A549 (cell line): Measurements from ENCODE around the gene ARHGEF28. TPM values are rescaled to one million over a fixed set of nuclear protein-coding genes. Genes with fewer than 3 reads are reported as not detected.

Experiments used
- ATAC-seq, 2 experiments: fragments of 200-7000 bp in 1 of 2; fragments of >200 bp in 1 of 2; cut with Nextera tagmentation in 1 of 2; cut with Tn5 transposase in 1 of 2; 3 replicates each; pipeline versions ENCODE4 v1.8.0 to v1.9.1; 2018 to 2020; ENCODE audit warnings: mild to moderate bottlenecking in 1 of 2, moderate library complexity in 1 of 2
- CTCF ChIA-PET: fragments of 300-600 bp; sonication (Branson Sonifier 250); formaldehyde crosslinking; extraction: SDS; loops from one replicate; lab custom pipeline; 2021; ENCODE audit warnings: antibody characterized with exemption, inconsistent platforms; lab: Yijun Ruan, JAX
- POLR2A ChIA-PET: fragments of 350-600 bp; formaldehyde crosslinking; extraction: SDS; loops from one replicate; lab custom pipeline; 2021; ENCODE audit warnings: antibody characterized with exemption, inconsistent platforms; lab: Yijun Ruan, JAX
- DNase-seq, 2 experiments: peaks; one replicate each; pipeline versions ENCODE4 v3.0.0 to v3.0.0-alpha.2; 2011 to 2016; ENCODE audit warnings: low read depth in 1 of 2, low spot score in 1 of 2
- FAIRE-seq: peaks from 2 replicates; lab custom pipeline; 2011; peaks lifted over from hg19 to GRCh38; lab: Jason Lieb, UNC
- H3K27ac ChIP-seq, 2 experiments: fragments of >200 bp; sonication (Bioruptor Twin); formaldehyde crosslinking; 3 replicates each; pipeline ENCODE4 v1.5.1; 2016 to 2017
- H3K4me1 ChIP-seq: fragments of >200 bp; sonication (Bioruptor Twin); formaldehyde crosslinking; 3 replicates; pipeline ENCODE4 v1.6.1; 2016
- H3K4me2 ChIP-seq: fragments of >200 bp; sonication (Bioruptor Twin); formaldehyde crosslinking; 3 replicates; pipeline ENCODE4 v1.6.1; 2016
- H3K4me3 ChIP-seq: fragments of >200 bp; sonication (Bioruptor Twin); formaldehyde crosslinking; 3 replicates; pipeline ENCODE4 v1.5.1; 2016
- H3K9me3 ChIP-seq: fragments of >200 bp; sonication (Bioruptor Twin); formaldehyde crosslinking; 3 replicates; pipeline ENCODE4 v1.6.1; 2016
- BHLHE40 ChIP-seq: IDR thresholded peaks from 2 replicates; pipeline ENCODE4 v1.6.1; 2012; ENCODE audit warnings: low read depth, low read length, inconsistent platforms
- CEBPB ChIP-seq, 2 experiments: fragments of >200 bp in 1 of 2; sonication (Bioruptor Twin) in 1 of 2; formaldehyde crosslinking in 1 of 2; IDR thresholded peaks; 2 replicates each; pipeline ENCODE4 v1.6.1; 2012 to 2016
- CHD2 ChIP-seq: fragments of 150-350 bp; IDR thresholded peaks from 2 replicates; pipeline ENCODE4 v1.6.1; 2014; ENCODE audit warnings: low read length; ENCODE audit not compliant: partially characterized antibody
- CTCF ChIP-seq: fragments of >200 bp; sonication (Bioruptor Twin); formaldehyde crosslinking; IDR thresholded peaks from 3 replicates; pipeline ENCODE4 v1.5.1; 2016
- E2F6 ChIP-seq: IDR thresholded peaks from 2 replicates; pipeline ENCODE4 v1.6.1; 2012; ENCODE audit warnings: low read depth, borderline replicate concordance
- EHF ChIP-seq: fragments of 250-450 bp; sonication (Bioruptor Pico); IDR thresholded peaks from 2 replicates; pipeline ENCODE4 v1.5.0; 2020; ENCODE audit warnings: mild to moderate bottlenecking
- ELK1 ChIP-seq: fragments of 150-350 bp; IDR thresholded peaks from 2 replicates; pipeline ENCODE4 v1.6.1; 2014; ENCODE audit warnings: low read depth, mild to moderate bottlenecking, low read length
- FOSL2 ChIP-seq, 2 experiments: fragments of 450-650 bp in 1 of 2; fragments of >200 bp in 1 of 2; sonication (Bioruptor Twin) in 1 of 2; formaldehyde crosslinking; IDR thresholded peaks; 2 replicates each; pipeline versions ENCODE4 v1.5.0 to v1.6.1; 2016 to 2020; ENCODE audit warnings: mild to moderate bottlenecking in 1 of 2, moderate library complexity in 1 of 2
- GATA3 ChIP-seq: IDR thresholded peaks from 2 replicates; pipeline ENCODE4 v1.6.1; 2012; ENCODE audit warnings: borderline replicate concordance
- HES2 ChIP-seq: fragments of >200 bp; sonication (Bioruptor Twin); formaldehyde crosslinking; IDR thresholded peaks from 2 replicates; pipeline ENCODE4 v1.6.1; 2016
- HEYL ChIP-seq: fragments of 250-450 bp; sonication (Bioruptor Pico); IDR thresholded peaks from 2 replicates; pipeline ENCODE4 v1.8.0; 2021; ENCODE audit warnings: mild to moderate bottlenecking, moderate library complexity
- HOXB13 ChIP-seq: fragments of 250-450 bp; sonication (Bioruptor Pico); IDR thresholded peaks from 2 replicates; pipeline ENCODE4 v1.5.0; 2020; ENCODE audit warnings: low read depth, mild to moderate bottlenecking, moderate library complexity
- HOXB5 ChIP-seq: fragments of 250-450 bp; sonication (Bioruptor Pico); IDR thresholded peaks from 2 replicates; pipeline ENCODE4 v1.5.0; 2020; ENCODE audit warnings: mild to moderate bottlenecking, moderate library complexity
- JUNB ChIP-seq: fragments of >200 bp; sonication (Bioruptor Twin); formaldehyde crosslinking; IDR thresholded peaks from 2 replicates; pipeline ENCODE4 v1.6.1; 2016
- KDM1A ChIP-seq: fragments of 200-600 bp; sonication (generic); IDR thresholded peaks from 2 replicates; pipeline ENCODE4 v1.6.1; 2016; ENCODE audit warnings: low read depth, mild to moderate bottlenecking
- KDM5A ChIP-seq: fragments of 200-600 bp; sonication (generic); IDR thresholded peaks from 2 replicates; pipeline ENCODE4 v1.6.1; 2016; ENCODE audit warnings: antibody characterized with exemption, mild to moderate bottlenecking
- MAFK ChIP-seq: fragments of 450-650 bp; IDR thresholded peaks from 2 replicates; pipeline ENCODE4 v1.6.1; 2014; ENCODE audit not compliant: partially characterized antibody
- MAZ ChIP-seq: fragments of 150-350 bp; IDR thresholded peaks from 2 replicates; pipeline ENCODE4 v1.6.1; 2014; ENCODE audit warnings: antibody characterized with exemption, low read depth, low read length, borderline replicate concordance
- PHF8 ChIP-seq: fragments of 200-600 bp; sonication (generic); IDR thresholded peaks from 2 replicates; pipeline ENCODE4 v1.6.1; 2016; ENCODE audit warnings: low read depth, mild to moderate bottlenecking, antibody characterized with exemption, moderate library complexity, borderline replicate concordance
- RAD21 ChIP-seq, 2 experiments: fragments of >200 bp in 1 of 2; sonication (Bioruptor Twin) in 1 of 2; formaldehyde crosslinking in 1 of 2; IDR thresholded peaks in 1 of 2; conservative IDR thresholded peaks in 1 of 2; 2 replicates in 1 of 2; 3 replicates in 1 of 2; pipeline ENCODE4 v1.6.1; 2012 to 2018; ENCODE audit warnings: inconsistent platforms in 1 of 2
- RCOR1 ChIP-seq: fragments of 150-350 bp; IDR thresholded peaks from 2 replicates; pipeline ENCODE4 v1.6.1; 2014; ENCODE audit warnings: antibody characterized with exemption, low read length, low read depth
- RFX5 ChIP-seq: fragments of 450-650 bp; IDR thresholded peaks from 2 replicates; pipeline ENCODE4 v1.7.1; 2014; ENCODE audit warnings: antibody characterized with exemption, mild to moderate bottlenecking, moderate library complexity
- SMC3 ChIP-seq: fragments of >200 bp; sonication (Bioruptor Twin); formaldehyde crosslinking; IDR thresholded peaks from 3 replicates; pipeline ENCODE4 v1.6.1; 2018; ENCODE audit warnings: inconsistent platforms
- SREBF2 ChIP-seq: fragments of 450-650 bp; IDR thresholded peaks from 2 replicates; pipeline ENCODE4 v1.6.1; 2014; ENCODE audit warnings: mild to moderate bottlenecking, moderate library complexity
- TFCP2L1 ChIP-seq: fragments of 250-450 bp; sonication (Bioruptor Pico); IDR thresholded peaks from 2 replicates; pipeline ENCODE4 v1.5.0; 2021; ENCODE audit warnings: mild to moderate bottlenecking
- TP53 ChIP-seq: fragments of 250-450 bp; sonication (Bioruptor Pico); IDR thresholded peaks from 2 replicates; pipeline ENCODE4 v1.5.0; 2021; ENCODE audit warnings: mild to moderate bottlenecking, moderate library complexity
- USF2 ChIP-seq: fragments of 450-650 bp; IDR thresholded peaks from 2 replicates; pipeline ENCODE4 v1.6.1; 2014; ENCODE audit warnings: antibody characterized with exemption
- ZSCAN20 ChIP-seq: fragments of 250-450 bp; sonication (Bioruptor Pico); IDR thresholded peaks from 2 replicates; pipeline ENCODE4 v1.8.0; 2022; ENCODE audit warnings: mild to moderate bottlenecking, moderate library complexity
- WGBS: methylation state at CpG from one replicate; pipeline ENCODE4 v1.1.6; 2017; ENCODE audit errors: missing lambda C conversion rate; 5-methylcytosine and 5-hydroxymethylcytosine counted together
- polyA plus RNA-seq, 4 experiments: library from polyadenylated mRNA; depleted of rRNA in 3 of 4; stranded (reverse); fragments of >200 nt; fragmentation: RNase III in 1 of 4; extraction: RNeasy Plus Mini Kit Qiagen cat#74134 plus additional on column Dnase treatment in 1 of 4; gene quantifications; 2 replicates in 3 of 4; 3 replicates in 1 of 4; pipeline ENCODE4 v1.2.3, GENCODE V29; 2011 to 2017

ARHGEF28 gene
- polyA plus RNA-seq, 2 of the 4 experiments (the other 2 are of a cell fraction), result 17.0 to 22.3 TPM

- CTCF ChIA-PET, result interaction anchor here (1.2 to 1.7 kb wide), 4 partner anchors 9 to 62 kb away, joined by 3 to 6 read pairs (median 4); no protein-coding TSS in a partner anchor
- Histone ChIP-seq H3K4me2 (peak overlapping the region; percentile 39; the same call in 1 of the 3 replicates), H3K9me3 (no peaks in the 10 kb centered on the region), H3K4me3 (no peak overlapping the region), H3K27ac (no peak overlapping the region), H3K4me1 (peaks cover 48% of the 10 kb centered on the region)
- DNase-seq, result no peak
- ATAC-seq, result no peak
- FAIRE-seq, result no peak
- POLR2A ChIA-PET, result no interaction called here
- TF ChIP-seq KDM1A, result no peak
- no peak for TF ChIP-seq E2F6
- no peak for TF ChIP-seq RCOR1
- TF ChIP-seq EHF (CRISPR knock-in tag), result no peak
- TF ChIP-seq TP53 (CRISPR knock-in tag), result no peak
- TF ChIP-seq RAD21 (conservative IDR thresholded peaks at IDR 0.05 in 1 of 2, IDR thresholded peaks at IDR 0.05 in 1 of 2), result no peak
- no peak for TF ChIP-seq JUNB
- TF ChIP-seq TFCP2L1 (CRISPR knock-in tag), result no peak
- TF ChIP-seq ELK1, result no peak
- TF ChIP-seq RFX5, result no peak
- no peak for TF ChIP-seq HOXB5
- no peak for TF ChIP-seq GATA3
- TF ChIP-seq ZSCAN20 (CRISPR knock-in tag), result no peak
- TF ChIP-seq BHLHE40, result no peak
- TF ChIP-seq USF2, result no peak
- TF ChIP-seq CHD2, result no peak
- TF ChIP-seq, all 56 proteins: peak for 0
Measured at GRCh38 chr5:73631500-73631899, 5.5 kb downstream of the ARHGEF28 start.

DNA sequence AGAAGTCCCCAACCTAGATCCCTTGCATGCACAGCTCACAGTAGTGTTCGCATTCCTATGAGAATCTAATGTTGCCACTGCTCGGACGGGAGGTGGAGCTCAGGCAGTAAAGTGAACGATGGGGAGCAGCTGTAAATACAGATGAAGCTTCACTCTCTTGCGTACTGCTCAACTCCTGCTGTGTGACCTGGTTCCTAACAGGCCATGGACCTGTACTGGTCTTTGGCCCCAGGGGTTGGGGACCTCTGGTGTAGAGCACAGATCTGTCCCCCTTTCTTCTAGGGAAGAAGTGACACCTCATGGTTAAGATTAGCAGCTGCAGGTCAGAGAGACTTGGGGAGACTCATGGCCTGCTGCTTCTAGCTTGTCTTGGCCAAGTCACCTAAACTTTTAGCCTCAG, 7.1 kb downstream of the ARHGEF28 start:
- FAIRE-seq, result no peak
- Histone ChIP-seq H3K9me3 (no peaks in the 10 kb centered on the region), H3K4me3 (no peak overlapping the region), H3K27ac (no peak overlapping the region), H3K4me2 (no peak overlapping the region), H3K4me1 (peaks cover 47% of the 10 kb centered on the region)
- POLR2A ChIA-PET, result interaction anchor here (1.2 kb wide), 1 partner anchor 45 kb away, joined by 5 read pairs; no protein-coding TSS in a partner anchor
- WGBS, result 89% methylated on average over 5 of the region's 5 CpGs
- peak in 1 of 2 experiments; percentile 37 for DNase-seq
- CTCF ChIA-PET, result interaction anchor here (0.9 to 1.2 kb wide), 5 partner anchors 13 to 160 kb away, joined by 3 to 8 read pairs (median 4); no protein-coding TSS in a partner anchor
- peak in 1 of 2 experiments; percentile 70; a peak in 4 of 6 replicates for ATAC-seq
- TF ChIP-seq SMC3 (peak; percentile 18; the same call in 1 of the 3 replicates), BHLHE40 (no peak), SREBF2 (no peak), CEBPB (IDR thresholded peaks at IDR 0.05) (no peak), RFX5 (no peak), CHD2 (no peak), MAFK (no peak)

DNA sequence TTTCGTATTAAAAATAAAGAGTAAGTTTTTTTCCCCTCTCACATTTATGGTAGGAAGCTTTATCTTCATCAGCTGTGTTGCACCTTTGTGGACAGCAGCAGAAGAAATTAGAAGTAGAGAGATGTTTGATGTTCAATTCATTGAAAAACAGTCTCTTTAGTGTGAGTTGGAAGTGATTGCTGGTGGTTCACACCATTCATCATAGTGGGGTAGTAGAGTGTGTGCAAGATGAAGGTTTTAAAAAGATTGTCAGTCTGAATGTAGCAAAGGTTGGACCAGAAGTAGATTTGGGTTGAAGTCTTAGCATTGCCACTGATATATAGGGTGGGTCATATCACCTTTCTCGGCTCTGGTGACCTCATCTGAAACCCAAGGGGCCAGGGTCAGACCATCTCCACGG, 10.4 kb downstream of the ARHGEF28 start:
- ATAC-seq (no peak), FAIRE-seq (no peak), DNase-seq (no peak)
- ChIA-PET CTCF (interaction anchor here (0.9 to 2.5 kb wide), 2 partner anchors 57 to 157 kb away, joined by 3 to 8 read pairs; no protein-coding TSS in a partner anchor), POLR2A (interaction anchor here (1.4 kb wide), 1 partner anchor 12 kb away, joined by 3 read pairs; no protein-coding TSS in a partner anchor)
- TF ChIP-seq SREBF2, result no peak
- no peak for TF ChIP-seq PHF8
- no peak for TF ChIP-seq RCOR1
- no peak for TF ChIP-seq CEBPB (IDR thresholded peaks at IDR 0.05)
- no peak for TF ChIP-seq HES2
- TF ChIP-seq HOXB13 (CRISPR knock-in tag), result no peak
- TF ChIP-seq HEYL (CRISPR knock-in tag), result no peak
- no peak for TF ChIP-seq MAZ
- TF ChIP-seq FOSL2 (IDR thresholded peaks at IDR 0.05), result no peak
- TF ChIP-seq FOSL2 (CRISPR knock-in tag; IDR thresholded peaks at IDR 0.05), result no peak
- TF ChIP-seq KDM1A, result no peak
- TF ChIP-seq ZSCAN20 (CRISPR knock-in tag), result no peak
- no peak for TF ChIP-seq CHD2
- TF ChIP-seq CTCF, result no peak
- no peak for TF ChIP-seq KDM5A
- H3K9me3 ChIP-seq, result no peaks in the 10 kb centered on the region
- no peak overlapping the region for H3K4me2 ChIP-seq
- H3K4me1 ChIP-seq, result peaks cover 53% of the 10 kb centered on the region
- no peak overlapping the region for H3K4me3 ChIP-seq
- WGBS, result 90% methylated on average over 3 of the region's 3 CpGs
- H3K27ac ChIP-seq, result peak overlapping the region in 1 of 2 experiments; percentile 75; a peak in 2 of 6 replicates
